LNCaP clone FGC (cell line): ENCODE results near the gene GFRA1.

Experiments used
- DNase-seq: peaks from one replicate; pipeline ENCODE4 v3.0.0-alpha.2; 2011; ENCODE audit warnings: low read depth
- H3K4me3 ChIP-seq: 2 replicates; pipeline ENCODE4 v1.5.1; 2011; ENCODE audit warnings: mild to moderate bottlenecking, low read depth, low read length, control low read depth
- CTCF ChIP-seq: IDR thresholded peaks from 2 replicates; pipeline ENCODE4 v1.5.1; 2012; ENCODE audit warnings: mild to moderate bottlenecking; ENCODE audit not compliant: control insufficient read depth, insufficient read depth; ENCODE audit errors: extremely low read depth

Gene GFRA1

DNA sequence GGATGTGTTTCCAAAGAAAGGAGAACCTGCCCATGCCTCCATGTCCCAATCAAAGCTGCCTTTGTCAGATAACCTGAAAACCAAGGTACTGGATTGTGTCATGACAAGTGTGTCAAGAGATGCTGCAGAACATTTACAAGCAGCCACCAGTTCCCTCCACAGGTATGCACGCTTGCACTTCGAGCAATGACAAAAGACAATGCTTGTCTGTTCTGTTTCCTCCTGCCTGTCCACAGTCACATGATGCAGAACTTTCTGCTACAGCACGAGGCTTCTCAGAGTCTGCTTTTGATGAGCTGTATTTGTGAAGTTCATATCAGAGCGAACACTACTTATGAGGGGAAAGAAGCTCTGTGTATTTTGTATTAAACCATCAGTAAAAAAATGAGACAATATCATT, 209.9 kb downstream of the GFRA1 start:
- H3K4me3 ChIP-seq: no peak overlapping the region
- no peak for DNase-seq
- TF ChIP-seq CTCF: no peak

GRCh38 chr10:116060864-116061263, 212.1 kb downstream of the GFRA1 start:
- no peak for TF ChIP-seq CTCF
- DNase-seq: no peak
- no peak overlapping the region for H3K4me3 ChIP-seq

DNA sequence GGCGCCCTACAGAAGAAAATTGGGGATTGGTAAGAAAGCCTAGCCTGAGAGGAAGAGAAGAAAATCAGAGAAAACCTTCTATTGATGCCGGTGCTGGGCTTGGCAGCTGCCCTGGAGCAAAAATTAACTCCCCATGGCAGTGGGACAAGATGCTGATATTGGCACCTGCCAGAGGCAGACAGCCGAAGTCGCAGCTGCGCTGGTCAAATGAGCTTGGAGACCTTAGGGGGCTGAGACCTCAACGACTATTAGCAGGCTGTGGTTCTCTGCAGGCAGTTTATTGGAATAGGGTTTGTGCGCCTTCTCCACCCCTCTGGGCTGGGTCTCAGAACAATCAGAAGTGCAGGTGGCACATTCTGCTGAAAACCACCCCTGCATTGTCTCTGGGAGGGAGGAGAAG, 213.7 kb downstream of the GFRA1 start:
- H3K4me3 ChIP-seq: no peak overlapping the region
- no peak for TF ChIP-seq CTCF
- no peak for DNase-seq

- no peak for DNase-seq
- no peak for TF ChIP-seq CTCF
- H3K4me3 ChIP-seq: no peak overlapping the region
These were observed 216.3 kb downstream of the GFRA1 start for GRCh38 chr10:116056445-116057293.

GRCh38 chr10:116055917-116056252, 217.1 kb downstream of the GFRA1 start:
- no peak for DNase-seq
- no peak for TF ChIP-seq CTCF
- no peak overlapping the region for H3K4me3 ChIP-seq

- no peak for TF ChIP-seq CTCF
- no peak for DNase-seq
- no peak overlapping the region for H3K4me3 ChIP-seq
These were observed 217.6 kb downstream of the GFRA1 start for GRCh38 chr10:116055252-116055916.
